Calu3 (cell line): Measurements from ENCODE around the gene FXYD3. TPM values are rescaled to one million over a fixed set of nuclear protein-coding genes. Genes with fewer than 3 reads are reported as not detected.
A peak's percentile ranks its signal among the peaks of the same experiment; 100 is the strongest.

Experiments
- BruUV-seq: library from RNA; stranded (reverse); fragments of 400-500 nt; replicated peaks from 2 replicates; lab custom pipeline; 2021; lab: Mats Ljungman, UMichigan
- CTCF ChIA-PET: fragments of 300-600 bp; sonication (Branson Sonifier 250); formaldehyde crosslinking; loops from one replicate; lab custom pipeline; 2022; ENCODE audit warnings: antibody characterized with exemption; lab: Charles Lee
- DNase-seq: peaks from one replicate; pipeline ENCODE4 v3.0.0; 2022
- H3K27ac Mint-ChIP-seq: one replicate; pipeline ENCODE4 v1.8.0; 2022; ENCODE audit warnings: mixed read lengths; ENCODE audit not compliant: unreplicated experiment
- H3K27me3 Mint-ChIP-seq: one replicate; pipeline ENCODE4 v1.8.0; 2022; ENCODE audit warnings: mixed read lengths; ENCODE audit not compliant: unreplicated experiment
- H3K36me3 Mint-ChIP-seq: one replicate; pipeline ENCODE4 v1.8.0; 2022; ENCODE audit warnings: mild to moderate bottlenecking, moderate library complexity, mixed read lengths; ENCODE audit not compliant: insufficient read depth, unreplicated experiment
- H3K4me1 Mint-ChIP-seq: one replicate; pipeline ENCODE4 v1.8.0; 2022; ENCODE audit warnings: mild to moderate bottlenecking, low read depth, mixed read lengths; ENCODE audit not compliant: unreplicated experiment
- H3K4me3 Mint-ChIP-seq: one replicate; pipeline ENCODE4 v1.8.0; 2022; ENCODE audit warnings: mild to moderate bottlenecking, low read depth, moderate library complexity, mixed read lengths; ENCODE audit not compliant: unreplicated experiment
- H3K9me3 Mint-ChIP-seq: one replicate; pipeline ENCODE4 v1.8.0; 2022; ENCODE audit warnings: low read depth, mixed read lengths; ENCODE audit not compliant: unreplicated experiment
- CTCF ChIP-seq: fragments of 200-600 bp; IDR thresholded peaks from one replicate; pipeline ENCODE4 v1.8.0; 2022; ENCODE audit warnings: antibody characterized with exemption; ENCODE audit not compliant: unreplicated experiment
- intact Hi-C: fragments of 100-400 bp; cut with micrococcal nuclease; formaldehyde crosslinking; loops from one replicate; pipeline ENCODE4 v1.10.0; 2022; ENCODE audit not compliant: unreplicated experiment
- total RNA-seq: library from RNA; stranded (reverse); gene quantifications from 2 replicates; pipeline ENCODE4 v1.2.3, GENCODE V29; 2022

Gene FXYD3
- total RNA-seq, 1 experiment from 2014 or later: 183 TPM

GRCh38 chr19:35105047-35105410 lies 10.6 kb upstream of the FXYD3 start:
- no peak for TF ChIP-seq CTCF
- peaks cover 21% of the 10 kb centered on the region for H3K36me3 Mint-ChIP-seq
- no TSS peak for BruUV-seq
- CTCF ChIA-PET: no interaction called here
- no peak overlapping the region for H3K4me3 Mint-ChIP-seq
- H3K9me3 Mint-ChIP-seq: peaks cover 3% of the 10 kb centered on the region
- no peak for DNase-seq
- H3K4me1 Mint-ChIP-seq: peaks cover 23% of the 10 kb centered on the region
- no peaks in the 10 kb centered on the region for H3K27me3 Mint-ChIP-seq
- no peak overlapping the region for H3K27ac Mint-ChIP-seq
- intact Hi-C loops: no loop called here

- CTCF ChIA-PET: no interaction called here
- Mint-ChIP-seq H3K27ac (no peak overlapping the region), H3K4me3 (no peak overlapping the region), H3K27me3 (no peaks in the 10 kb centered on the region), H3K4me1 (peaks cover 26% of the 10 kb centered on the region), H3K36me3 (peaks cover 21% of the 10 kb centered on the region), H3K9me3 (peaks cover 3% of the 10 kb centered on the region)
- intact Hi-C loops: no loop called here
- DNase-seq: no peak
- TF ChIP-seq CTCF: no peak
- no TSS peak for BruUV-seq
These were observed 10.0 kb upstream of the FXYD3 start for GRCh38 chr19:35105411-35106290.

GRCh38 chr19:35106291-35106583 lies 9.4 kb upstream of the FXYD3 start:
- DNase-seq: no peak
- Mint-ChIP-seq H3K27me3 (no peaks in the 10 kb centered on the region), H3K4me3 (no peak overlapping the region), H3K27ac (no peak overlapping the region), H3K4me1 (peaks cover 26% of the 10 kb centered on the region), H3K36me3 (peaks cover 21% of the 10 kb centered on the region), H3K9me3 (peaks cover 3% of the 10 kb centered on the region)
- intact Hi-C loops: no loop called here
- CTCF ChIA-PET: no interaction called here
- no peak for TF ChIP-seq CTCF
- BruUV-seq: no TSS peak

- Mint-ChIP-seq H3K27me3 (no peaks in the 10 kb centered on the region), H3K4me1 (peaks cover 26% of the 10 kb centered on the region), H3K27ac (peak overlapping the region; percentile 94), H3K9me3 (peaks cover 3% of the 10 kb centered on the region), H3K4me3 (no peak overlapping the region), H3K36me3 (peaks cover 21% of the 10 kb centered on the region)
- TF ChIP-seq CTCF: no peak
- intact Hi-C loops: no loop called here
- no TSS peak for BruUV-seq
- CTCF ChIA-PET: interaction anchor here (0.8 to 1.9 kb wide), 6 partner anchors 10 to 63 kb away, joined by 3 to 11 read pairs (median 4); partner anchors contain the start of gene FXYD3
- DNase-seq: no peak
These were observed 8.6 kb upstream of the FXYD3 start for GRCh38 chr19:35106898-35107541.
